ENCODE data around the gene LGI2.

The LGI2 gene

DNA sequence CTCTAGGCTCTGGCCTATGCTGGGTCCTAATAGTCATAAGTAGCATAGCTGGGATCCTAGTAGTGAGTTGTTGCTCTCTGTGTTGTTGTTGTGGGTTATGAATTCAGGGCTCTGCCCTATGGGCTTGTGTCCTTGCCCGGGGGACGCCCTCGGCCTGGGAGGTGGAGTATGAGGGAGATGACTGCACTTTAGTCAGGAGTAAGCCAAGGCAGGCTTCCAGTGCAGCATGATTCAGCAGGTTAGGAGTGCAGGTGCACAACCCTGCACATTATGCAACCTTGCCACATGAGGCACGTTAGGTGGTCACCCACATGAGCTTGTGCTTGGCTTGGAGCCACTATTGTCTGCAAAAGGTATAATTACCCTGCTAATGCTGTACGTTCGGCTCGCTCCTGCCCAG, 59.6 kb downstream of the LGI2 start:
- TF ChIP-seq CTCF (IDR thresholded peaks at IDR 0.05; ENCODE audit: low read depth, low read length, missing control alignments), result no peak
- in situ Hi-C loops (cut with HindIII; ENCODE audit: low sequenced_read_pairs), result loop anchor here (5.0 kb wide), 1 partner anchor 54 kb away; no protein-coding TSS in a partner anchor
- DNase-seq (ENCODE audit: low read depth), result no peak
- no peak overlapping the region for H3K4me3 ChIP-seq (ENCODE audit: low read depth, low read length)

DNA sequence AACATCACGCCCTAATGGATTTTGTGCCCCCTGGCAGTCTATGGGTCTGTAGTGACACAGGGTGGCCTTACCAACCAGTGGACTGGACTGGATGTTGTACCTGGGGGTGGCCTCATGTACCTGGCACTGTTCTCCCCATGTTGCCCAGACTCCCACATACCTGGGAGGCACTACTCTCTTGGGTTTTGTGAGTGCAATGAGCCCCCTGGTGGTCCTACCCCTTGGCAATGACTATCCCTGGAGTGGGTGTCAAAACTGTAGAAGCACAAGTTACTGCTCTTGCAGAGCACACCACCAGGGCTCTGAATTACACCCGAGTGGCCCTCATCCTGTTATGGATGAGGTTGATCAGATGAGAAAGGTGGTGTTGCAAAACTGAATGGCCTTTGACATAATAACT, 60.1 kb downstream of the LGI2 start:
- TF ChIP-seq CTCF (IDR thresholded peaks at IDR 0.05; ENCODE audit: low read depth, low read length, missing control alignments), result no peak
- no peak overlapping the region for H3K4me3 ChIP-seq (ENCODE audit: low read depth, low read length)
- no peak for DNase-seq (ENCODE audit: low read depth)
- in situ Hi-C loops (cut with HindIII; ENCODE audit: low sequenced_read_pairs), result loop anchor here (5.0 kb wide), 1 partner anchor 53 kb away; no protein-coding TSS in a partner anchor

DNA sequence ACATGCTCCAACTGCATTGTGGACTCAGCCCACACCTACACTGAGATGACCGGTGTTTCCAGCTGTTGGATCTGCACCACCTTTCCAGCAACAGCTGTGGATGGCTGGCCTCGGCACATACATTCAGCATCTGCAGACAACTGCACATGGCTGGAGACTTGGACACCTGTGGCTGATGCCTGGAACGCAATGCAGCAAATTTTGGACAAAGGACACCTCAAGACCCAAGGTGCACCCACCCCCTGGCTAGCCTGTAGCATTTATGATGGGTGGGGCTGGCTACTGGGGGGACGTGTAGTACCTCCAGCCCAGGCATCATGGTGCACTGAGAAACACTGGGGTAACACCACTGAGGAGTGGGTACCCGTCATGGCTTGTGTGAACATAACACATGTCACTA, 60.6 kb downstream of the LGI2 start:
- in situ Hi-C loops (cut with HindIII; ENCODE audit: low sequenced_read_pairs), result loop anchor here (5.0 kb wide), 1 partner anchor 53 kb away; no protein-coding TSS in a partner anchor
- TF ChIP-seq CTCF (IDR thresholded peaks at IDR 0.05; ENCODE audit: low read depth, low read length, missing control alignments), result no peak
- no peak overlapping the region for H3K4me3 ChIP-seq (ENCODE audit: low read depth, low read length)
- DNase-seq (ENCODE audit: low read depth), result no peak

GRCh38 chr4:24969486-24969885, 61.3 kb downstream of the LGI2 start:
- TF ChIP-seq CTCF (IDR thresholded peaks at IDR 0.05; ENCODE audit: low read depth, low read length, missing control alignments), result no peak
- in situ Hi-C loops (cut with HindIII; ENCODE audit: low sequenced_read_pairs), result no loop called here
- DNase-seq (ENCODE audit: low read depth), result no peak
- no peak overlapping the region for H3K4me3 ChIP-seq (ENCODE audit: low read depth, low read length)

DNA sequence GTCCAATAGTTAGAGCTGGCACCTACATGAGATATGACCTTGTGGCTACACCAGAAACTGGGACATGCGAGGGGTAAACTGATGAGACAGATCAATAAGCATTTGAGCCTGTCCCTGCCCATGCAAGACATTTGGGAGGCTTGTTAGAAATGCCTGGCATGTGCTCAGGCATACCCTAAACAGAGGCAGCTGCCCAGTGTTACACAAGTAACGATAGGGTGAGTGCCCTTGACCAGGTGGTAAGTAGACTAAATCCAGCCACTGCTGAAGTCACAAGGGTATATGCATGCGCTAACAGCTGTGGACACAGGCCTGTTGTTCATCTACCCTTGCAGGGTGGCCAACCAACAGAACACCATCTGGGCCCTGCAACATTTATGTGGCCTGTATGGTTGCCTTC, 61.8 kb downstream of the LGI2 start:
- TF ChIP-seq CTCF (IDR thresholded peaks at IDR 0.05; ENCODE audit: low read depth, low read length, missing control alignments), result no peak
- no peak for DNase-seq (ENCODE audit: low read depth)
- in situ Hi-C loops (cut with HindIII; ENCODE audit: low sequenced_read_pairs), result no loop called here
- H3K4me3 ChIP-seq (ENCODE audit: low read depth, low read length), result no peak overlapping the region

DNA sequence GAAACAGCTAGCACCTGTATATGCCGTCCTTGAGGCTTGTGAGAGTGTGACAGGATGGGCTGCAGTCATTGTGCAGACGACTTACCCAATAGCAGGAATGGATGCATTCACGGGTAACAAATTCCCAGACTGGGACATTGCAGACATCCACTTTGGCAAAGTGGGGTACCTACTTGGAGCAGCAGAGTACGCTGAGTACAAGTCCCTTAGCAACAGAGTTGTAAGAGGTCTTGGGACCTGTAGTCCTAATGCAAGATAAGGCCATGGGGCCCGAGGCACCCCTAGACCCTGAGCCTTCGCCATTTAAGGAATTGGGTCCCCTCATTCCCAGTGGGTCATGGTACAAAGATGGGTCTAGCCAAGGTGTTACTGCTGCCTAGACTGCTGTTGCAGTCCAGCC, 62.5 kb downstream of the LGI2 start:
- in situ Hi-C loops (cut with HindIII; ENCODE audit: low sequenced_read_pairs), result no loop called here
- DNase-seq (ENCODE audit: low read depth), result no peak
- TF ChIP-seq CTCF (IDR thresholded peaks at IDR 0.05; ENCODE audit: low read depth, low read length, missing control alignments), result no peak
- no peak overlapping the region for H3K4me3 ChIP-seq (ENCODE audit: low read depth, low read length)

DNA sequence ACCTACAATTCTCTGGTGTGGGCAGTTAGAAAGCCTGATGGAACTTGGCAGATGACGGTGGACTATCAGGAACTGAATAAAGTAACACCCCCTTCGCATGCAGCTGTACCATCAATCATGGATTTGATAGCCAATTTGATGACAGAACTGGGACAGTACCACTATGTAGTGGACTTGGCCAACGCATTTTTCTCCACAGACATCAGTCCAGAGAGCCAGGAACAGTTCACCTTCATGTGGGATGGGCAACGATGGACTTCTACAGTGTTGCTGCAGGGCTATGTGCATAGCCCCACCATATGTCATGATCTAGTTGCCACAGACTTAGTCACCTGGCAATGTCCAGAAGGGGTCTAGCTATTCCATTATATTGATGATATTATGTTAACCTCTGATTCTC, 63.4 kb downstream of the LGI2 start:
- TF ChIP-seq CTCF (IDR thresholded peaks at IDR 0.05; ENCODE audit: low read depth, low read length, missing control alignments), result no peak
- in situ Hi-C loops (cut with HindIII; ENCODE audit: low sequenced_read_pairs), result no loop called here
- DNase-seq (ENCODE audit: low read depth), result no peak
- no peak overlapping the region for H3K4me3 ChIP-seq (ENCODE audit: low read depth, low read length)

Data from astrocyte of the cerebellum (primary cell).